NT2/D1 (cell line): ENCODE data around the gene SCYL3.
"Not testable (repeated sequence)": the region's sequence is repeated elsewhere in the genome, so short reads cannot be mapped to it uniquely, and the experiment has no call there.

Experiments
- DNase-seq: peaks from one replicate; pipeline ENCODE4 v3.0.0-alpha.2; 2011; ENCODE audit warnings: low read depth, low spot score
- H3K27me3 ChIP-seq: 2 replicates; pipeline ENCODE4 v1.6.0; 2011; ENCODE audit warnings: mild to moderate bottlenecking; ENCODE audit not compliant: insufficient read length, insufficient read depth
- H3K36me3 ChIP-seq: 2 replicates; pipeline ENCODE4 v1.6.1; 2011; ENCODE audit warnings: mild to moderate bottlenecking, low read length, mixed read lengths; ENCODE audit not compliant: insufficient read depth, insufficient read length
- H3K4me1 ChIP-seq: 2 replicates; pipeline ENCODE4 v1.5.1; 2011; ENCODE audit not compliant: insufficient read depth, insufficient read length
- H3K4me3 ChIP-seq: 2 replicates; pipeline ENCODE4 v1.5.1; 2011; ENCODE audit warnings: low read depth; ENCODE audit not compliant: insufficient read length
- H3K9ac ChIP-seq: 2 replicates; pipeline ENCODE4 v1.6.0; 2011; ENCODE audit warnings: low read depth; ENCODE audit not compliant: insufficient read length
- H3K9me3 ChIP-seq: 2 replicates; pipeline ENCODE4 v1.5.1; 2011; ENCODE audit warnings: mild to moderate bottlenecking, low read length; ENCODE audit not compliant: insufficient read depth
- SUZ12 ChIP-seq: IDR thresholded peaks from 2 replicates; pipeline ENCODE4 v1.6.1; 2011; ENCODE audit not compliant: insufficient read length, insufficient read depth; ENCODE audit errors: extremely low read depth
- YY1 ChIP-seq: IDR thresholded peaks from 2 replicates; pipeline ENCODE4 v1.6.1; 2011; ENCODE audit not compliant: insufficient read length, insufficient read depth
- ZNF274 ChIP-seq: IDR thresholded peaks from 2 replicates; pipeline ENCODE4 v1.6.1; 2011; ENCODE audit warnings: mild to moderate bottlenecking, low read depth, low read length

Gene SCYL3

GRCh38 chr1:169833179-169833901 lies 60.4 kb downstream of the SCYL3 start:
- H3K4me1 ChIP-seq: no peaks in the 10 kb centered on the region
- H3K9me3 ChIP-seq: no peaks in the 10 kb centered on the region
- DNase-seq: no peak
- no peaks in the 10 kb centered on the region for H3K27me3 ChIP-seq
- TF ChIP-seq ZNF274 (no peak), SUZ12 (no peak), YY1 (no peak)
- peaks cover 96% of the 10 kb centered on the region for H3K36me3 ChIP-seq
- no peak overlapping the region for H3K4me3 ChIP-seq
- no peak overlapping the region for H3K9ac ChIP-seq

GRCh38 chr1:169829671-169830070 lies 64.0 kb downstream of the SCYL3 start:
- Histone ChIP-seq H3K9ac (no peak overlapping the region), H3K9me3 (no peaks in the 10 kb centered on the region), H3K36me3 (peaks cover 95% of the 10 kb centered on the region), H3K4me3 (no peak overlapping the region), H3K27me3 (no peaks in the 10 kb centered on the region), H3K4me1 (no peaks in the 10 kb centered on the region)
- DNase-seq: no peak
- TF ChIP-seq YY1 (no peak), SUZ12 (no peak), ZNF274 (no peak)

- no peak overlapping the region for H3K4me3 ChIP-seq
- H3K9me3 ChIP-seq: no peaks in the 10 kb centered on the region
- no peaks in the 10 kb centered on the region for H3K27me3 ChIP-seq
- no peaks in the 10 kb centered on the region for H3K4me1 ChIP-seq
- no peak for DNase-seq
- no peak for TF ChIP-seq SUZ12
- peaks cover 81% of the 10 kb centered on the region for H3K36me3 ChIP-seq
- no peak overlapping the region for H3K9ac ChIP-seq
Observed at GRCh38 chr1:169824153-169824552, 69.5 kb downstream of the SCYL3 start.

- H3K27me3 ChIP-seq: no peaks in the 10 kb centered on the region
- H3K36me3 ChIP-seq: peaks cover 68% of the 10 kb centered on the region
- H3K4me1 ChIP-seq: no peaks in the 10 kb centered on the region
- TF ChIP-seq YY1: no peak
- TF ChIP-seq SUZ12: no peak
- TF ChIP-seq ZNF274: no peak
- no peak for DNase-seq
- H3K4me3 ChIP-seq: no peak overlapping the region
- H3K9me3 ChIP-seq: peaks cover 4% of the 10 kb centered on the region; the same call in 1 of the 2 replicates
- H3K9ac ChIP-seq: no peak overlapping the region
Observed at GRCh38 chr1:169821500-169821899, 72.2 kb downstream of the SCYL3 start.

- Histone ChIP-seq H3K9me3 (peaks cover 28% of the 10 kb centered on the region), H3K4me1 (no peaks in the 10 kb centered on the region), H3K9ac (no peak overlapping the region), H3K36me3 (peaks cover 66% of the 10 kb centered on the region), H3K27me3 (no peaks in the 10 kb centered on the region), H3K4me3 (no peak overlapping the region)
- TF ChIP-seq SUZ12 (no peak), YY1 (no peak), ZNF274 (no peak)
- no peak for DNase-seq
Observed at GRCh38 chr1:169816617-169817016, 77.1 kb downstream of the SCYL3 start.

GRCh38 chr1:169814265-169814664 lies 79.4 kb downstream of the SCYL3 start:
- Histone ChIP-seq H3K9me3 (peaks cover 28% of the 10 kb centered on the region), H3K9ac (no peak overlapping the region), H3K4me1 (no peaks in the 10 kb centered on the region), H3K36me3 (peaks cover 75% of the 10 kb centered on the region), H3K4me3 (no peak overlapping the region), H3K27me3 (no peaks in the 10 kb centered on the region)
- no peak for DNase-seq
- TF ChIP-seq ZNF274 (no peak), YY1 (no peak), SUZ12 (no peak)

- DNase-seq: no peak
- H3K9ac ChIP-seq: no peak overlapping the region
- H3K36me3 ChIP-seq: peaks cover 83% of the 10 kb centered on the region
- H3K27me3 ChIP-seq: no peaks in the 10 kb centered on the region
- TF ChIP-seq YY1: no peak
- no peak for TF ChIP-seq SUZ12
- TF ChIP-seq ZNF274: no peak
- H3K4me1 ChIP-seq: no peaks in the 10 kb centered on the region
- H3K4me3 ChIP-seq: no peak overlapping the region
- H3K9me3 ChIP-seq: peaks cover 28% of the 10 kb centered on the region
Observed at GRCh38 chr1:169812131-169812530, 81.6 kb downstream of the SCYL3 start.

- H3K9me3 ChIP-seq: peaks cover 24% of the 10 kb centered on the region
- not testable (repeated sequence) for H3K9ac ChIP-seq, H3K4me1 ChIP-seq, H3K27me3 ChIP-seq, DNase-seq, H3K4me3 ChIP-seq
- peaks cover 87% of the 10 kb centered on the region for H3K36me3 ChIP-seq
Observed at GRCh38 chr1:169811418-169812035, 82.2 kb downstream of the SCYL3 start.
